Calu3 (cell line): ENCODE results near the gene SYT13. TPM values are rescaled to one million over a fixed set of nuclear protein-coding genes. Genes with fewer than 3 reads are reported as not detected.

Source experiments
- BruUV-seq: library from RNA; stranded (reverse); fragments of 400-500 nt; replicated peaks from 2 replicates; lab custom pipeline; 2021; lab: Mats Ljungman, UMichigan
- CTCF ChIA-PET: fragments of 300-600 bp; sonication (Branson Sonifier 250); formaldehyde crosslinking; loops from one replicate; lab custom pipeline; 2022; ENCODE audit warnings: antibody characterized with exemption; lab: Charles Lee
- DNase-seq: peaks from one replicate; pipeline ENCODE4 v3.0.0; 2022
- H3K27ac Mint-ChIP-seq: one replicate; pipeline ENCODE4 v1.8.0; 2022; ENCODE audit warnings: mixed read lengths; ENCODE audit not compliant: unreplicated experiment
- H3K27me3 Mint-ChIP-seq: one replicate; pipeline ENCODE4 v1.8.0; 2022; ENCODE audit warnings: mixed read lengths; ENCODE audit not compliant: unreplicated experiment
- H3K36me3 Mint-ChIP-seq: one replicate; pipeline ENCODE4 v1.8.0; 2022; ENCODE audit warnings: mild to moderate bottlenecking, moderate library complexity, mixed read lengths; ENCODE audit not compliant: insufficient read depth, unreplicated experiment
- H3K4me1 Mint-ChIP-seq: one replicate; pipeline ENCODE4 v1.8.0; 2022; ENCODE audit warnings: mild to moderate bottlenecking, low read depth, mixed read lengths; ENCODE audit not compliant: unreplicated experiment
- H3K4me3 Mint-ChIP-seq: one replicate; pipeline ENCODE4 v1.8.0; 2022; ENCODE audit warnings: mild to moderate bottlenecking, low read depth, moderate library complexity, mixed read lengths; ENCODE audit not compliant: unreplicated experiment
- H3K9me3 Mint-ChIP-seq: one replicate; pipeline ENCODE4 v1.8.0; 2022; ENCODE audit warnings: low read depth, mixed read lengths; ENCODE audit not compliant: unreplicated experiment
- intact Hi-C: fragments of 100-400 bp; cut with micrococcal nuclease; formaldehyde crosslinking; loops from one replicate; pipeline ENCODE4 v1.10.0; 2022; ENCODE audit not compliant: unreplicated experiment
- total RNA-seq: library from RNA; stranded (reverse); gene quantifications from 2 replicates; pipeline ENCODE4 v1.2.3, GENCODE V29; 2022
- TF ChIP-seq, protein P1 (sequence below): fragments of 200-600 bp; IDR thresholded peaks from one replicate; pipeline ENCODE4 v1.8.0; 2022; ENCODE audit warnings: antibody characterized with exemption; ENCODE audit not compliant: unreplicated experiment

The SYT13 gene
- total RNA-seq, 1 experiment from 2014 or later: 36.8 TPM

DNA sequence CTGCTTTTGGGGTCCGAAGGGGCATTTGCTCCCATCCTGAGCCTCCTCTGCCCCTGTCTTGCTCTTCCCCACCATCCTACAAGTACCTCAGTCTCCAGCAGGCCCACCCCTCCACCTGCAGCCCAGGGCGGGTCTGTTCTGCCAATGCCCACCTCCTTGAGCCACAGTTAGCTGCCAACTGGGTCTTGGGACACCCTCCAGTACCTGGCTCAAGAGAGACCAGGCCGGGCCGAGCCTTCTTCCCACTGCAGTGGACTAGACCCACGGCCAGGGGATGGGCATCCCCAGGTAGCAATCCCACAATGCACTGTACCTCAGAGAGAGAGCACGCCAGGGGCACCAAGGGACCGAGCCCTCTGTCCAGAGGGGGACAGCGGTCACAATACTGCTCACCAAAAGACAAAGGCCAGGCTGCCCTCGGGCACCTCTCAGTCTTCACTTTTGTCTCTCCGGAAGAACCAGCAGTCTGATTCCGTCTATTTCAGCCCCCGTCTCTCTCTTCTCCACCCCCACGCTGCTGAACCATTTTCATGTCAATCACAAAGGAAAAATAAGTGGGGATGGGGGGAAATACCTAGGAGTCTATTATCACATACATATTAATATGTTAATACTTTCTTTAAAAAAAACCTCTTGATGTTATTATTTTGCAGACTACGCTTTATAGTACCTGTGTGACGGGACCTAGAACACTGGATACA lies 51.7 kb downstream of the SYT13 start:
- Mint-ChIP-seq H3K4me1 (no peaks in the 10 kb centered on the region), H3K27ac (no peak overlapping the region), H3K9me3 (no peaks in the 10 kb centered on the region), H3K4me3 (no peak overlapping the region), H3K36me3 (no peaks in the 10 kb centered on the region), H3K27me3 (peaks cover 31% of the 10 kb centered on the region)
- intact Hi-C loops: loop anchor here (10.0 kb wide), 1 partner anchor 120 kb away; no protein-coding TSS in a partner anchor
- TF ChIP-seq, protein P1, sequence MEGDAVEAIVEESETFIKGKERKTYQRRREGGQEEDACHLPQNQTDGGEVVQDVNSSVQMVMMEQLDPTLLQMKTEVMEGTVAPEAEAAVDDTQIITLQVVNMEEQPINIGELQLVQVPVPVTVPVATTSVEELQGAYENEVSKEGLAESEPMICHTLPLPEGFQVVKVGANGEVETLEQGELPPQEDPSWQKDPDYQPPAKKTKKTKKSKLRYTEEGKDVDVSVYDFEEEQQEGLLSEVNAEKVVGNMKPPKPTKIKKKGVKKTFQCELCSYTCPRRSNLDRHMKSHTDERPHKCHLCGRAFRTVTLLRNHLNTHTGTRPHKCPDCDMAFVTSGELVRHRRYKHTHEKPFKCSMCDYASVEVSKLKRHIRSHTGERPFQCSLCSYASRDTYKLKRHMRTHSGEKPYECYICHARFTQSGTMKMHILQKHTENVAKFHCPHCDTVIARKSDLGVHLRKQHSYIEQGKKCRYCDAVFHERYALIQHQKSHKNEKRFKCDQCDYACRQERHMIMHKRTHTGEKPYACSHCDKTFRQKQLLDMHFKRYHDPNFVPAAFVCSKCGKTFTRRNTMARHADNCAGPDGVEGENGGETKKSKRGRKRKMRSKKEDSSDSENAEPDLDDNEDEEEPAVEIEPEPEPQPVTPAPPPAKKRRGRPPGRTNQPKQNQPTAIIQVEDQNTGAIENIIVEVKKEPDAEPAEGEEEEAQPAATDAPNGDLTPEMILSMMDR: no peak
- no TSS peak for BruUV-seq
- CTCF ChIA-PET: interaction anchor here (0.7 kb wide), 1 partner anchor 94 kb away, joined by 3 read pairs; no protein-coding TSS in a partner anchor
- no peak for DNase-seq

GRCh38 chr11:45233804-45234170 lies 52.4 kb downstream of the SYT13 start:
- TF ChIP-seq, protein P1: no peak
- intact Hi-C loops: loop anchor here (10.0 kb wide), 1 partner anchor 119 kb away; no protein-coding TSS in a partner anchor
- CTCF ChIA-PET: interaction anchor here (0.7 to 1.2 kb wide), 3 partner anchors 26 to 966 kb away, joined by 3 to 13 read pairs (median 9); no protein-coding TSS in a partner anchor

GRCh38 chr11:45233121-45233803 lies 52.9 kb downstream of the SYT13 start:
- peak; percentile 79 for DNase-seq
- Mint-ChIP-seq H3K9me3 (no peaks in the 10 kb centered on the region), H3K36me3 (no peaks in the 10 kb centered on the region), H3K27me3 (peaks cover 31% of the 10 kb centered on the region), H3K27ac (no peak overlapping the region), H3K4me3 (no peak overlapping the region), H3K4me1 (no peaks in the 10 kb centered on the region)
- intact Hi-C loops: loop anchor here (10.0 kb wide), 1 partner anchor 118 kb away; no protein-coding TSS in a partner anchor
- TF ChIP-seq, protein P1: peak; percentile 83
- CTCF ChIA-PET: interaction anchor here (0.7 to 1.2 kb wide), 3 partner anchors 27 to 966 kb away, joined by 3 to 13 read pairs (median 9); no protein-coding TSS in a partner anchor
- no TSS peak for BruUV-seq

More at GRCh38 chr11:45233804-45234170, 52.4 kb downstream of the SYT13 start:
- Mint-ChIP-seq H3K36me3 (no peaks in the 10 kb centered on the region), H3K27me3 (peaks cover 31% of the 10 kb centered on the region), H3K9me3 (no peaks in the 10 kb centered on the region), H3K27ac (no peak overlapping the region), H3K4me3 (no peak overlapping the region), H3K4me1 (no peaks in the 10 kb centered on the region)
- DNase-seq: no peak
- no TSS peak for BruUV-seq

GRCh38 chr11:45232341-45233080 lies 53.6 kb downstream of the SYT13 start:
- Mint-ChIP-seq H3K27ac (no peak overlapping the region), H3K27me3 (peaks cover 26% of the 10 kb centered on the region), H3K4me3 (no peak overlapping the region), H3K36me3 (no peaks in the 10 kb centered on the region), H3K4me1 (no peaks in the 10 kb centered on the region), H3K9me3 (no peaks in the 10 kb centered on the region)
- no peak for DNase-seq
- CTCF ChIA-PET: interaction anchor here (1.0 to 1.2 kb wide), 2 partner anchors 27 to 122 kb away, joined by 3 to 9 read pairs; no protein-coding TSS in a partner anchor
- TF ChIP-seq, protein P1: no peak
- intact Hi-C loops: loop anchor here (10.0 kb wide), 1 partner anchor 118 kb away; no protein-coding TSS in a partner anchor
- no TSS peak for BruUV-seq
